Mucosa of rectum (tissue), 2 donors: Measurements from ENCODE around the gene AAR2.

Experiments
- H3K27ac ChIP-seq, 2 donors: one replicate each; pipeline ENCODE4 v1.7.0; 2013; ENCODE audit warnings: inconsistent platforms in 2 of 2, low read depth in 2 of 2, low read length in 2 of 2
- H3K27me3 ChIP-seq, 2 donors: one replicate each; pipeline ENCODE4 v1.7.0; 2013; ENCODE audit warnings: low read length in 2 of 2; ENCODE audit not compliant: control insufficient read depth in 2 of 2, insufficient read depth in 2 of 2
- H3K36me3 ChIP-seq, 2 donors: one replicate each; pipeline ENCODE4 v1.7.0; 2013; ENCODE audit warnings: low read length in 2 of 2; ENCODE audit not compliant: control insufficient read depth in 2 of 2, insufficient read depth in 2 of 2
- H3K4me1 ChIP-seq, 2 donors: one replicate each; pipeline ENCODE4 v1.7.0; 2013; ENCODE audit warnings: low read length in 2 of 2, mild to moderate bottlenecking in 1 of 2; ENCODE audit not compliant: control insufficient read depth in 2 of 2, insufficient read depth in 2 of 2
- H3K4me3 ChIP-seq, 2 donors: one replicate each; pipeline ENCODE4 v1.7.0; 2013; ENCODE audit warnings: low read length in 2 of 2
- H3K9ac ChIP-seq, 2 donors: one replicate each; pipeline ENCODE4 v1.7.0; 2013; ENCODE audit warnings: low read length in 2 of 2, low read depth in 1 of 2, mild to moderate bottlenecking in 1 of 2
- H3K9me3 ChIP-seq, 2 donors: one replicate each; pipeline ENCODE4 v1.7.0; 2013; ENCODE audit warnings: low read length in 2 of 2; ENCODE audit not compliant: control insufficient read depth in 2 of 2
- donor health status: healthy.
- donor health status: Normal muscosa, but diverticular disease.

AAR2 gene

DNA sequence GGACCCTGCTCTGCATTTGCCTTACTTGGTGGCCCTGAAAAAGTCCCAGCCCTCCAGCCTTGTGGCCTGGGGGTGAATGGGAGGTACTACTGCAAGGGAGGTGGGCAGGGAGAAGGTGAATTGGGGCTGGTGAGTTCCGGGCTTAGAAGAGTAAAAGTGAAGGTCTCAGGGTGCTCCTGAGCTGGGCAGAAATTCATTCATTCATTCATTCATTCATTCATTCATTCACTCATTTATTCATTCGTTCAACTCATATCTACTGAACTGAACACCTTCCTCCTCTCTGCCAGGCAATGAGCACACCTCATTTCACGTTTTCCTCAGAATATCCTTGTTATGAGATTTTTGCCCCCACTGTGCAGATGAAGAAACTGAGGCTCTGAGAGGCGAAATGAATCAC, 63.2 kb downstream of the AAR2 start:
- no peak overlapping the region for H3K27ac ChIP-seq
- no peak overlapping the region for H3K4me3 ChIP-seq
- H3K9ac ChIP-seq = no peak overlapping the region
- H3K4me1 ChIP-seq = no peaks in the 10 kb centered on the region
- H3K27me3 ChIP-seq = peaks cover 30 to 32% of the 10 kb centered on the region in 2 donors
- no peaks in the 10 kb centered on the region for H3K36me3 ChIP-seq
- no peaks in the 10 kb centered on the region for H3K9me3 ChIP-seq

DNA sequence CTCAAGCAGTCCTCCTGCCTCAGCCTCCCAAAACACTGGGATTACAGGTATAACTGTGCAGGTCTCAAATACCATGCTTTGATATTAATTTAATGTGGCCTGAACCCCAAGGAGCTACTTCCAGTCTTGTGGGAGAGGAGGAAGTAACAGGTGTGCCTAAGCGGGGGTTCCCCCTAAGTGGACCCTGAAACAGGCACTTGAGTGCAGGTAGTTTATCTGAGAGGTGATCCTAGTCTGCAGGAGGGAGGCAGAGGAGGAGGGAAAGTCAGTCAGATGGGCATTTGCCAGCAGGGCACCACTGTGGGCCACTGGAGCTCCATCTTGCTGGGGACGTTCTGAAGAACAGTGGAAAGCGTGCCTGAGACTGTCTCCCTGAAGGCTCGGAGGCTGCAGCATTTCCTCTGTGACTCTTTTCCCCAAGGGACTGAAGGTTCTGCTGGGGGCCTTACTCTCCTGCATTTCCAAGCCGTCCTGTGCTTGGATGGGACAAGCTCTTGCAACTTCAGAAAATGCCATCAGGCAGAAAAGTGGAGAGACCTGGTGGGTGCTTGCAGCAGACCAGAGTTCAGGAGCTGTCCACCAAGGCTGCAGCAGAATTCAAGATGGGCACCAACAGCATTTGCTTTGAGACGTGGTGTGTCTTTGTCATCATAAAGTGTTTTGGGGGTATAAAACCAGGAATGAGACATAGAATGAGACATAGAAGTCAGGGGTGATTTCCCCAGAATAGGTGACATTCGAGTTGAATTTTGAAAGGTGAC, 65.3 kb downstream of the AAR2 start:
- Histone ChIP-seq H3K27ac (no peak overlapping the region), H3K9me3 (no peaks in the 10 kb centered on the region), H3K27me3 (peaks cover 40 to 41% of the 10 kb centered on the region in 2 donors), H3K4me1 (no peaks in the 10 kb centered on the region), H3K36me3 (no peaks in the 10 kb centered on the region), H3K9ac (no peak overlapping the region), H3K4me3 (no peak overlapping the region)

DNA sequence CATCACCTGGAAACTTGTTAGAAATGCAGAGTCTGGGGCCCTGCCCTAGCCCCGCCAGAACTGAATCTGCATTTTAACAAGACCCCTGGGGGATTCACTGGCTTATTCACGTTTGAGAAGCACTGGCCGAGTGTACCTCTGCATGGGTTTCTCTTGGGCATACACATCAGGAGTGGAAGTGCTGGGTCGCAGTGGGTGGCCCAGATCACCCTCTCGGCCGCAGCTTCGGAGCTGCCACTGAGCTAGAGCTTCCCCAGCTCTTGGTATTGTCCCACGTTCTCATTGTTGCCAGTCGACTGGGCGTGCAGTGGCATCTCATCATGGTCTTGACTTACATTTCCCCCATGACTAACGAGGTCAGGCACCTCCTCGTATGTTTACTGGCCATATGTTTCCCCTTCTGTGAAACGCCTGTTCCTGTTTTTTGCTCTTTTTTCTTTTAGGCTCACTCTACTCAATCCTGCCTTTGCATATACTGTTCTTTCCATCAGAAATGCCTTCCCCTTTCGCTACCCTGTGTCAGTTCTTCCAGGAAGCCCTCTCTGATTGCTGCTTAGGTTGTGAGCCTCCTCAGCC, 66.8 kb downstream of the AAR2 start:
- no peak overlapping the region for H3K27ac ChIP-seq
- H3K9ac ChIP-seq = no peak overlapping the region
- no peaks in the 10 kb centered on the region for H3K9me3 ChIP-seq
- H3K36me3 ChIP-seq = no peaks in the 10 kb centered on the region
- no peak overlapping the region for H3K4me3 ChIP-seq
- H3K4me1 ChIP-seq = no peaks in the 10 kb centered on the region
- peaks cover 48 to 53% of the 10 kb centered on the region in 2 donors for H3K27me3 ChIP-seq

DNA sequence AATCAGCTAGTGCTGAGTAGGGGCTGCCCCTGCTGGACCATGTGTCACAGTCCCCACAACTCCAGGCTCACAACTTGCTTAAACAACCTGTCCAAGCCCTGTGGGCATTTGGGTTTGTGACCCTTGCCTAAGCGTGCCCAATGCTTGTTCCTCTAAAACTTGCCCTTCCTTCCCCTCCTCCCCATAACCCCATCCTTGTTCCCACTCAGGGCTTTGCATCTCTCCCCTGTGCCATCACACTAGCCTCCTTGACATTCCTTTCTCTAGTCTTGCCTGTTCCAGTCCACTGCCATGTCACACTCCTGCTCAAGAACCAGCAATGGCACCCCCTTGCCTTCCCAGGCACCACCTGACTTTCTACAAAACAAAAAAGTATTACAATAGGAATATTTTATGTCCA, 67.6 kb downstream of the AAR2 start:
- Histone ChIP-seq H3K9ac (no peak overlapping the region), H3K4me3 (no peak overlapping the region), H3K9me3 (no peaks in the 10 kb centered on the region), H3K36me3 (no peaks in the 10 kb centered on the region), H3K4me1 (no peaks in the 10 kb centered on the region), H3K27me3 (peaks cover 54 to 58% of the 10 kb centered on the region in 2 donors), H3K27ac (no peak overlapping the region)

DNA sequence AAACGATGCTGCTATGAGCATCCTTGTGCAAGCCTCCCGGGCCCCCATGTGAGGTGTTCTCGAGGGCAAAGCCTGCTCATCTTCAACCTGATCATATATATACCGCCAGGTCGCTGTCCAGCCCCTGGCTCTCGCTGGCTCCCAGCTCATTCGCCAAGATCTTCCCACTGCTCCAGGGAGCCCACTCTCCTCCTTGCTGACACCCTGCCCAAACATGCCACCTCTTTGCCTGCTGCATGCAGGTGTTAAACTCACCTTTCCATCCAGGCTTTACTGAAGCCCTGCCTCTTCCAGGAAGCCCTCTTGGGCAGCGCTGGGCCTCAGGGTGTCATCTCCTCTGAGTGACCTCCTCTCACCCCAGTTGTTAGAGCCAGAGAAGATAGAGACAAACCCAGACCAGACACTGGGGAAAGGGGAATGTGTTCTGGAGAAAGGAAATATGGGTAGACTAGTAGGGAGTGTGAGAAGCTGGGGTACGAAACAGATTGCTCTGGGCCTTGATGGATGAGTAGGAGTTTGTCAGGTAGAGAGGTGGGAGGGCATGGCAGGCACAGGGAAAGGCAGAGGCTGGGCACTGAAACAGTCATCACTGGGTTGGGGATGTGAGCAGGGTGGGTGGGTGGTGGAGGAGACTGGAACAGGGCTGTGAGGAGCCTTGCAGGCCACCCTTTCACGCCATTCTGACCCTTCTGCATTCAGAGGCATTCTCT, 68.7 kb downstream of the AAR2 start:
- Histone ChIP-seq H3K9me3 (no peaks in the 10 kb centered on the region), H3K4me1 (no peaks in the 10 kb centered on the region), H3K4me3 (no peak overlapping the region), H3K27ac (no peak overlapping the region), H3K27me3 (peaks cover 58 to 61% of the 10 kb centered on the region in 2 donors), H3K36me3 (no peaks in the 10 kb centered on the region), H3K9ac (no peak overlapping the region)

DNA sequence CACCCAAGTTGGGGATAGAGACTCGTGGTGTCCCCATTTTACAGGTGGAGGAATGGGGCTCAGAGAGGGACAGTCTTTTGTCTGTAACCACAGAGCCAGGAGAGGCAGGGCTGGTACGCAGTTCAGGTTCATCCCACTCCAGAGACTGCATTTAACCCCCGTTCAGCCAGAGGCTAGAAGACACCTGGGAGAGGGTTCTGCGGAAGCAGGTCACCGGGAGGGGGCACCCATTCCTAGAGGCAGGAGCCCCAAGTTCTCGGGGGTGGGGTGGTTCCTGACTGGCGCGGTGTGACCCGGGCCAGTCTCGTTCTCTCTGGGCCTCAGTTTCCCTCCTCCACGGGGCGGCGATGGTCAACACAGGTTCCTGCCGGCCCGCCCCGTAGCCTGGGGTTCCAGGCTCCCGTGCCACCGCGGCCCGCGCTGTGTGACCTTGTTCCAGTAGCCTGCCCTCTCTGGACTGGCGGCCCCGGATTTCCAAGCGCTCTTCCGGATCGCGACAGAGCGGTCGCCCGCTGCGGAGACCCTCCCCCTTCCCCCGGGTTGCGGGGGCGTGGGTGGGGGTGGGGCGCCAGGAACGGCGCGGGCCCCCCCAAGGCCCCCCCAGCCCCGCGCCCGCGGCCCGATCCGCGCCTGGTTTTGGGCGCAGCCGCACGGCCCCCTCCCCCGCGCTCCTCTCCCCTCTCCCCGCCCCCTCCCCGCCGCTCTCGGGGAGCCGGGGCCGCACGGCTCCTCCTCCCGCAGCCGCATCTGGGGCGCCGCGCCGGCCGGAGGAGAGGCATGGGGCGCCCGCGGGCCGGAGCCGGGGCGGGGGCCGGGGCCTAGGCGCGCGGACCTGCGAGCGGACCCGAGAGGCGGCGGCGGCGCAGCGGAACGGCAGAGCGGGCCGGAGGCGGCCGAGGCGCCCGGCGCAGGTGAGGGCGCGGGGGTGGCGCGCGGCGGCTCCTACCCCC, 69.6 kb downstream of the AAR2 start, which contains the start of gene DLGAP4:
Gene DLGAP4 (plus strand): TSS at position 738 of the 950 bp plus-strand sequence. CDS start 125,379 bp downstream, outside the sequence.
- Histone ChIP-seq H3K27me3 (peaks cover 52 to 61% of the 10 kb centered on the region in 2 donors), H3K4me1 (no peaks in the 10 kb centered on the region), H3K4me3 (no peak within 1 kb of the TSS), H3K9me3 (no peaks in the 10 kb centered on the region), H3K9ac (no peak within 1 kb of the TSS), H3K36me3 (no peaks in the 10 kb centered on the region), H3K27ac (no peak within 1 kb of the TSS)
